Fibroblast of the aortic adventitia (primary cell): ENCODE measurements around the gene IGSF23. TPM values are rescaled to one million over a fixed set of nuclear protein-coding genes. Genes with fewer than 3 reads are reported as not detected.

Source experiments
- DNase-seq: peaks from one replicate; pipeline ENCODE4 v3.0.0-alpha.2; 2010; ENCODE audit warnings: low read depth
- H3K4me3 ChIP-seq: 2 replicates; pipeline ENCODE4 v1.5.1; 2011; ENCODE audit warnings: low read depth, mild to moderate bottlenecking, control low read depth, low read length, moderate library complexity
- total RNA-seq: library from RNA; depleted of rRNA; stranded (reverse); fragments of >200 nt; gene quantifications from 2 replicates; pipeline ENCODE4 v1.2.3, GENCODE V29; 2012; ENCODE audit warnings: low replicate concordance
- TF ChIP-seq, protein P1 (sequence below): IDR thresholded peaks from 2 replicates; pipeline ENCODE4 v1.5.1; 2011; ENCODE audit warnings: mild to moderate bottlenecking, low read length, control low read depth, inconsistent platforms; ENCODE audit not compliant: insufficient read depth

IGSF23 gene
- total RNA-seq, 1 donor = not detected

DNA sequence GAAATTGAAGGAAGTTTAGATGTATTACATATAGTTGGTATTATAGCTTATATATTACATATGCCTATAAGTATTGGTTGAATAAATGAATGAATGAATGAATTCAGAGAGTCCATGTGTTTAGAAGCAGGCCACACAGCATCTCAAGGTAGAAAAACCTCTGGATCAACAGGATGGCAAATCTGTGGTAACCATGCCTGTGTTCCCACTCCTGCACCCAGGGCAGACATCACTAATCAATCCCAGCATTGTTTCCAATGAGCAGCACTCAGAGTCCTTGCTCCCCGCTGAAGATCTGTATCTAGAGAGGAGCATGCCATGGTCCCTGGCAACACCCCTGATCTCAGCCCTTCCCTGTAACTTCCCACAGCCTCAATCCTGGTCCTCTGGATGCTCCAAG lies 58.9 kb downstream of the IGSF23 start:
- DNase-seq = no peak
- TF ChIP-seq, protein P1, sequence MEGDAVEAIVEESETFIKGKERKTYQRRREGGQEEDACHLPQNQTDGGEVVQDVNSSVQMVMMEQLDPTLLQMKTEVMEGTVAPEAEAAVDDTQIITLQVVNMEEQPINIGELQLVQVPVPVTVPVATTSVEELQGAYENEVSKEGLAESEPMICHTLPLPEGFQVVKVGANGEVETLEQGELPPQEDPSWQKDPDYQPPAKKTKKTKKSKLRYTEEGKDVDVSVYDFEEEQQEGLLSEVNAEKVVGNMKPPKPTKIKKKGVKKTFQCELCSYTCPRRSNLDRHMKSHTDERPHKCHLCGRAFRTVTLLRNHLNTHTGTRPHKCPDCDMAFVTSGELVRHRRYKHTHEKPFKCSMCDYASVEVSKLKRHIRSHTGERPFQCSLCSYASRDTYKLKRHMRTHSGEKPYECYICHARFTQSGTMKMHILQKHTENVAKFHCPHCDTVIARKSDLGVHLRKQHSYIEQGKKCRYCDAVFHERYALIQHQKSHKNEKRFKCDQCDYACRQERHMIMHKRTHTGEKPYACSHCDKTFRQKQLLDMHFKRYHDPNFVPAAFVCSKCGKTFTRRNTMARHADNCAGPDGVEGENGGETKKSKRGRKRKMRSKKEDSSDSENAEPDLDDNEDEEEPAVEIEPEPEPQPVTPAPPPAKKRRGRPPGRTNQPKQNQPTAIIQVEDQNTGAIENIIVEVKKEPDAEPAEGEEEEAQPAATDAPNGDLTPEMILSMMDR = no peak
- no peak overlapping the region for H3K4me3 ChIP-seq

DNA sequence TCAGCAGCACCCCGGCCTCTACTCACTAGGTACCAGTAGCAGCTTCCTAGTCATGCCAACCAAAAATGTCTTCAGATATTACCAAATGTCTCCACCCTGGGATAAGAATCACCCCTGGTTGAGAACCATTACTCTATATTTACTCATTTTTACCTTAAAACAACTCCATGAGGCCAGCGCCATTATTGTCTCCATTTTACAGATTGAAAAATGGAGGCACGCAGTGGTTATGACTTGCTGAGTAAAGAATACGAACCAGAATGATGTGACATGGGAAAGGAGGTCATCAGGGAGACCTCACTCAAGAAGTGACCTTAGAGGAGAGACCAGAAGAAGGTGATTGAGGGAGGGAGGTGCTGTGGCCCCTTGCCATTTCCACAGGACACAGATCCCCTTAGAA lies 60.1 kb downstream of the IGSF23 start:
- TF ChIP-seq, protein P1 = no peak
- DNase-seq = no peak
- no peak overlapping the region for H3K4me3 ChIP-seq

DNA sequence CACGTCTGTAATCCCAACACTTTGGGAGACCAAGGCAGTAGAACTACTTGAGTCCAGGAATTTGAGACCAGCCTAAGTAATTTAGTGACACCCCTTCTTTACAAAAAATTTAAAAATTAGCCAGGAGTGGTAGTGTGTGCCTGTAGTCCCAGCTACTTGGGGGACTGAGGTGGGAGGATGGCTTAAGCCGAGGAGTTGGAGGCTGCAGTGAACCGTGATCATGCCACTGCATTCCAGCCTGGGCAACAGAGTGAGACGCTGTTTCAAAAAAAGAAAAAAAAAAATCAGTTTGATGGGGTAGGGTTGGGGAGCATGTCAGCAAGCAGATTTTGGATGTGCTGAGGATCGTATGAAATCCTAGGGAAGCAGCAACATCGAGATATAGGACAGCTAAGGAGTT lies 62.2 kb downstream of the IGSF23 start:
- H3K4me3 ChIP-seq = no peak overlapping the region
- TF ChIP-seq, protein P1 = no peak
- DNase-seq = no peak

DNA sequence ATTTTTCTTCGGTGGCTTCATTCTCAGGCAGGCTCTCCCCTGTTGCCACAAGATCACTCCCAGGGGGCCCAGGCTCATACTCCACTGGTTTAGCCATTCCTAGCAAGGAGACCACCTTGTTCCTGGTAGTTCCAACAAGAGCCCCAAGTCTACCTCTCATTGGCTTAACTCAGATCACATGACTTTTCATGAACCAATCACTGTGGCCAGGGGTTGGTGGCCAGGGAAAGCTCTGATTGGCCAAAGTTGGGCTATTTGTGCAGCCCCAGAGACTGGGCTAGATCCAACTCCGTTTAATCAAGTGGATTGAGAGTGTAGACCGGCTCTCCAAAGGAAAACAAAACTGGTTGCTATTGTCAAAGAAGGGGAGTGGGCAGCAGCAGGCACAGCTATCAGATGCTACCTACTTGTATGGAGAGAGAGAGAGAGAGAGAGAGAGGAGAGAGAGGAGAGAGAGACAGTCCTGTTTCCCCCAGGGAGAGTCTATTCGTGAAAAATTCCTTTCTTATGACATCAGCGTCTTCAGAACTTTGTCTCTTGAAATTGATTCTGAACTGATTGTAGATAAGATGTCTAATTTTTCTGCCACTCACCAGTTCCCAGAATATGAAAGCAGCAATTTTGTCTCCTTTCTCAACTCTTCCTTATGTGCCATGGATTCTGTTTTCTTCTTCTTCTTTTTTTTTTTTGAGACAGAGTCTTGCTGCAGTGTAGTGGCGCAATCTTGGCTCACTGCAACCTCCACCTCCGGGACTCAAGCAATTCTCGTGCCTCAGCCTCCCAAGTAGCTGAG lies 63.9 kb downstream of the IGSF23 start:
- TF ChIP-seq, protein P1 = no peak
- H3K4me3 ChIP-seq = no peak overlapping the region
- DNase-seq = peak; percentile 69

DNA sequence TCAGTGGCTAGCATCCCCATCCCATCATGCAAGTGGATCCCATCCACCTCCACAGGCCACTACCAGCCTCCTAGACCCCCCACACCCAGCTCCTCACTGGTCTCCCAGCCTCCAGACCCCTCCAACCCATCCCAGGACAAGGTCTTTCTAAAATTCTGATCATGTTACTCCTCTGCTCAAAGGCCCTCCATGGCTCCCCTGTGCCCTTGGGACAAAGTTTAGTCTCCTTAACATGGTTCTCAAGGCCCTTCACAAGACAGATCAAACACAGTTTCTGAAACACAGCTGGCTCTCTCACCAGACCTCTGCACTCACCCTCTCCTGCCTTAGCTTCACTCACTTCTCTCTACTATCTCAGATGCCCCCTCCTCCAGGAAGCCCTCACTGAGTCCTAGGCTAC lies 67.2 kb downstream of the IGSF23 start:
- no peak overlapping the region for H3K4me3 ChIP-seq
- TF ChIP-seq, protein P1 = no peak
- DNase-seq = no peak

DNA sequence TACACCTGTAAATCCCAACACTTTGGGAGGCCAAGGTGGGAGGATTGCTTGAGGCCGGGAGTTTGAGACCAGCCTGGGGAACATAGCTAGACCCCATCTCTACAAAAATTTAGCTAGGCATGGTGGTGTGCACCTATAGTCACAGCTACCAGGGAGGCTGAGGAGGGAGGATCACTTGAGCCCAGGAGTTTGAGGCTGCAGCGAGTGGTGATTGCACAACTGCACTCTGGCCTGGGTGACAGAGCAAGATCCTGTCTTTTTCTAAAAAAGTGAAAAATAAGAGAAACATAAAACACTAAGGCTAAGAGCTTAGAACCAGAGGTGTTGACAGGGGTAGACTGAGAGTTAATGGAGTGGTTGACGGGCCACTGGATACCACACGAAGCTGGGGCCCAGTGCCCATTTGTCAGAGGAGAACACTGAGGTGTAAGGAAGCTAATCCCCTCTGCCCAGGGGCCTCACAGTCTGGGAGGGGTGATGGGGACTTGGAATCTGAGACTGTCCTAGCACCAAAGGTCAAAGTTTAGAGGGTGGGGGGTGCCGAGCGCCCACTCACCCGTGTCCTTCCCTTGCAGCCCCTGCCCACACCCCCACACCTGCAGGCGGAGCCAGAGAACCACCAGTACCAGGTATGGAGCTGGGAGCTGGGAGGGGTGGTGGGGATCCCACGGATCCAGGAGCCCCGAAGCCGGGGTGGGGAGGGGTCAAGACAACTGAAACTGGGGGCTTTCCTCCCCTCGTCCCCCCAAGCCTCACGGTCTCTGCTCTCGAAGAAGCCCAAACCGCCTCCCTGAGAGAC lies 68.8 kb downstream of the IGSF23 start:
- TF ChIP-seq, protein P1 = no peak
- H3K4me3 ChIP-seq = no peak overlapping the region
- DNase-seq = no peak
